GM12892 (cell line): ENCODE results near the gene PHRF1.

ENCODE experiments used
- POLR2A ChIP-seq: IDR thresholded peaks from 2 replicates; pipeline ENCODE4 v1.6.1; 2011; ENCODE audit warnings: low read depth, low read length, control low read depth
- POLR2AphosphoS5 ChIP-seq: IDR thresholded peaks from 2 replicates; pipeline ENCODE4 v1.6.1; 2011; ENCODE audit warnings: low read depth, low read length, control low read depth
- TAF1 ChIP-seq: IDR thresholded peaks from 2 replicates; pipeline ENCODE4 v1.6.1; 2011; ENCODE audit warnings: low read depth, mild to moderate bottlenecking, control low read depth, low read length, borderline replicate concordance

DNA sequence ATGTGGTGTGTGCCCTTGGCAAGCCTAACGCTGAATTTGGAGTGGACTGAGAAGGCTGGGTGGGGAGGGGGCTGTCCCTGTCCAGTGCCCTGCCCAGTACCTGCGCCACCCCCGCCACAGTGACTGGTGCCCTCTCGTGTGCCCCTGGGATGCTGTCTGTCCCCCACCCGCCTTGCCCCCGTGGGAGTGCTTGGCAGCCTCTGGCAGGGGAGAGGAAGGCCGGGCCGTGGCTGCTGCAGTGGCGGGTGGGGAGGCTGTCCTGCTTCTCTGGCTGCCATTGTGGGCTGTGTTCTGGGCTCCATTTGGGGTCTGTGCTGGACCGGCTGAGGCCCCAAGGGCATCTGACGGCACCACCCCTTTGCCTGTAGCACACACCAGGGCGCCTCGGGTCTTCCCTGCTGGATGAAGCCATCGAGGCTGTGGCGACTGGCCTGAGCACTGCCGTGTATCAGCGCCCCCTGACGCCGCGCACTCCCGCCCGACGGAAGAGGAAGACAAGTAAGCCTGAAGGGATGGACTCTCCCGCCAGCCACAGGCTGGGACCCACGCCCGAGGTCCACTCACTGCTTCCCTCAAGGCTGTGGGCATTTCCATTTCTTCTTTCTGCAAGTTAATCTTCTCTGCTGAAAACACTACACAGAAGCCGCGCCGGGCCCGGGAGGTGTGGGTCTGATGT is 21.9 kb downstream of the PHRF1 start:
- TF ChIP-seq POLR2A (no peak), POLR2AphosphoS5 (no peak), TAF1 (no peak)
